Keratinocyte (primary cell): ENCODE measurements around the gene FNDC11. TPM values are rescaled to one million over a fixed set of nuclear protein-coding genes. Genes with fewer than 3 reads are reported as not detected.

Experiments
- DNase-seq: peaks from one replicate; pipeline ENCODE4 v3.0.0-alpha.2; 2011; ENCODE audit warnings: low read depth, missing footprints, low spot score
- FAIRE-seq: peaks from 2 replicates; lab custom pipeline; 2011; peaks lifted over from hg19 to GRCh38; lab: Jason Lieb, UNC
- H2AFZ ChIP-seq: 2 replicates; pipeline ENCODE4 v1.6.0; 2012; ENCODE audit warnings: low read length, control low read depth, inconsistent platforms; ENCODE audit not compliant: control insufficient read depth
- H3K27ac ChIP-seq: 2 replicates; pipeline ENCODE4 v1.5.1; 2011; ENCODE audit warnings: low read length; ENCODE audit not compliant: control insufficient read depth, insufficient read depth
- H3K27me3 ChIP-seq: 3 replicates; pipeline ENCODE4 v1.6.0; 2011; ENCODE audit warnings: low read length; ENCODE audit not compliant: control insufficient read depth, insufficient read depth; ENCODE audit errors: extremely low read depth
- H3K36me3 ChIP-seq, 2 experiments: 2 replicates in 1 of 2; 3 replicates in 1 of 2; pipeline ENCODE4 v1.5.1; 2011; ENCODE audit warnings: low read length in 2 of 2, mild to moderate bottlenecking in 1 of 2; ENCODE audit not compliant: control insufficient read depth in 2 of 2, insufficient read depth in 2 of 2; ENCODE audit errors: extremely low read depth in 1 of 2
- H3K4me1 ChIP-seq: 3 replicates; pipeline ENCODE4 v1.5.1; 2011; ENCODE audit warnings: low read length; ENCODE audit not compliant: control insufficient read depth, insufficient read depth; ENCODE audit errors: extremely low read depth
- H3K4me2 ChIP-seq: 3 replicates; pipeline ENCODE4 v1.6.0; 2011; ENCODE audit warnings: low read depth, low read length; ENCODE audit not compliant: control insufficient read depth, insufficient read depth; ENCODE audit errors: extremely low read depth
- H3K4me3 ChIP-seq, 3 experiments: fragments of 200-600 bp in 1 of 3; sonication (generic) in 1 of 3; 2 replicates in 2 of 3; 3 replicates in 1 of 3; pipeline ENCODE4 v1.5.1; 2011 to 2016; ENCODE audit warnings: low read length in 3 of 3, mild to moderate bottlenecking in 3 of 3, control low read depth in 2 of 3, inconsistent platforms in 1 of 3, low read depth in 1 of 3, mixed read lengths in 1 of 3, mixed run types in 1 of 3, moderate library complexity in 1 of 3; ENCODE audit not compliant: control insufficient read depth in 2 of 3, insufficient read depth in 2 of 3; ENCODE audit errors: extremely low read depth in 1 of 3
- H3K79me2 ChIP-seq: 2 replicates; pipeline ENCODE4 v1.6.0; 2012; ENCODE audit warnings: low read length; ENCODE audit not compliant: control insufficient read depth, insufficient read depth
- H3K9ac ChIP-seq: 3 replicates; pipeline ENCODE4 v1.6.0; 2011; ENCODE audit warnings: low read length; ENCODE audit not compliant: control insufficient read depth, insufficient read depth; ENCODE audit errors: extremely low read depth
- H3K9me1 ChIP-seq: 3 replicates; pipeline ENCODE4 v1.6.0; 2011; ENCODE audit warnings: low read length; ENCODE audit not compliant: control insufficient read depth, insufficient read depth; ENCODE audit errors: extremely low read depth
- H3K9me3 ChIP-seq: 2 replicates; pipeline ENCODE4 v1.5.1; 2012; ENCODE audit warnings: low read depth, low read length; ENCODE audit not compliant: control insufficient read depth
- H4K20me1 ChIP-seq: 3 replicates; pipeline ENCODE4 v1.6.0; 2011; ENCODE audit warnings: low read length; ENCODE audit not compliant: control insufficient read depth, insufficient read depth; ENCODE audit errors: extremely low read depth
- EZH2 ChIP-seq: IDR thresholded peaks from one replicate; pipeline ENCODE4 v1.6.1; 2012; ENCODE audit warnings: inconsistent platforms, mild to moderate bottlenecking, low read length, moderate library complexity
- dilution Hi-C: fragments of 300-500 bp; cut with MboI; formaldehyde crosslinking; loops from one replicate; pipeline ENCODE4 v1.7.0; 2020; ENCODE audit warnings: low sequenced_read_pairs; ENCODE audit not compliant: extremely low pct_ligation_motif_present
- polyA plus RNA-seq, 5 experiments: library from polyadenylated mRNA; depleted of rRNA in 3 of 5; stranded (reverse) in 3 of 5; stranded (forward) in 1 of 5; unstranded in 1 of 5; fragments of >200 nt; gene quantifications; 1 replicate in 1 of 5; 2 replicates in 3 of 5; 3 replicates in 1 of 5; pipeline versions ENCODE4 v1.2.1 to v1.2.3, GENCODE V29; 2011 to 2012; ENCODE audit warnings: missing spikeins in 2 of 5, low read depth in 1 of 5, low replicate concordance in 1 of 5
- TF ChIP-seq, protein P1 (sequence below), 3 experiments: IDR thresholded peaks in 1 of 3; conservative IDR thresholded peaks in 1 of 3; optimal IDR thresholded peaks in 1 of 3; 2 replicates in 2 of 3; 3 replicates in 1 of 3; pipeline versions ENCODE3 to v1.5.1; 2011; ENCODE audit warnings: low read length in 3 of 3, mild to moderate bottlenecking in 3 of 3, moderate library complexity in 2 of 3, control low read depth in 1 of 3, inconsistent platforms in 1 of 3; ENCODE audit not compliant: insufficient read depth in 2 of 3; ENCODE audit errors: extremely low read depth in 1 of 3

The FNDC11 gene
- polyA plus RNA-seq, 1 donor (not counting 4 experiments of a cell fraction or from before 2014, with no cell fraction given): 0.55 TPM

DNA sequence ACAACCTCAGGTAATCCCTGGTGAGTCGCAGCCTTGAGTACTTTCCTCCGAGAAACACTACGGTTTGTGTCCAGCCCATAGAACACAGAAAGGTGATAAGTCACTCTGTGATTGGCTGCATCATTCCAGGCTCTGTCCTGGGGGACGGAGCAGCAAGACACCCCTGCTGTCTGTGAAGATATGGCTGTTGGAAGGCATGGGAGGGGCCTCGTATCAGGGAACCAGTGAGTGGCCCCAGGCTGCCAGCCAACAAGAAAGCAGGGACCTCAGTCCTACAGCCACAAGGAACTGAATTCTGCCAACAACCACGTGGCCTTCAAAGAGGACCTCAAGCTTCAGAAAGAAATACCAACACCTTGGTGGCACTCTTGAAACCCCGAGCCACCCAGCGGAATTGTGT is 48.7 kb upstream of the FNDC11 start:
- Histone ChIP-seq H3K27ac (no peak overlapping the region), H3K9ac (no peak overlapping the region), H3K9me1 (no peaks in the 10 kb centered on the region), H3K4me1 (no peaks in the 10 kb centered on the region), H3K9me3 (no peaks in the 10 kb centered on the region), H3K4me3 (no peak overlapping the region), H3K36me3 (no peaks in the 10 kb centered on the region), H3K79me2 (no peaks in the 10 kb centered on the region), H3K4me2 (no peak overlapping the region), H3K27me3 (peaks cover 49% of the 10 kb centered on the region), H2AFZ (no peak overlapping the region), H4K20me1 (peaks cover 2% of the 10 kb centered on the region)
- no peak for TF ChIP-seq EZH2
- TF ChIP-seq, protein P1, sequence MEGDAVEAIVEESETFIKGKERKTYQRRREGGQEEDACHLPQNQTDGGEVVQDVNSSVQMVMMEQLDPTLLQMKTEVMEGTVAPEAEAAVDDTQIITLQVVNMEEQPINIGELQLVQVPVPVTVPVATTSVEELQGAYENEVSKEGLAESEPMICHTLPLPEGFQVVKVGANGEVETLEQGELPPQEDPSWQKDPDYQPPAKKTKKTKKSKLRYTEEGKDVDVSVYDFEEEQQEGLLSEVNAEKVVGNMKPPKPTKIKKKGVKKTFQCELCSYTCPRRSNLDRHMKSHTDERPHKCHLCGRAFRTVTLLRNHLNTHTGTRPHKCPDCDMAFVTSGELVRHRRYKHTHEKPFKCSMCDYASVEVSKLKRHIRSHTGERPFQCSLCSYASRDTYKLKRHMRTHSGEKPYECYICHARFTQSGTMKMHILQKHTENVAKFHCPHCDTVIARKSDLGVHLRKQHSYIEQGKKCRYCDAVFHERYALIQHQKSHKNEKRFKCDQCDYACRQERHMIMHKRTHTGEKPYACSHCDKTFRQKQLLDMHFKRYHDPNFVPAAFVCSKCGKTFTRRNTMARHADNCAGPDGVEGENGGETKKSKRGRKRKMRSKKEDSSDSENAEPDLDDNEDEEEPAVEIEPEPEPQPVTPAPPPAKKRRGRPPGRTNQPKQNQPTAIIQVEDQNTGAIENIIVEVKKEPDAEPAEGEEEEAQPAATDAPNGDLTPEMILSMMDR (optimal IDR thresholded peaks at IDR 0.05 in 1 of 3, IDR thresholded peaks at IDR 0.05 in 1 of 3, conservative IDR thresholded peaks at IDR 0.05 in 1 of 3; ENCODE audit: extremely low read depth in 1 of 3, insufficient read depth in 2 of 3, low read length in 3 of 3): no peak
- no peak for DNase-seq
- no peak for FAIRE-seq
- dilution Hi-C loops: no loop called here

DNA sequence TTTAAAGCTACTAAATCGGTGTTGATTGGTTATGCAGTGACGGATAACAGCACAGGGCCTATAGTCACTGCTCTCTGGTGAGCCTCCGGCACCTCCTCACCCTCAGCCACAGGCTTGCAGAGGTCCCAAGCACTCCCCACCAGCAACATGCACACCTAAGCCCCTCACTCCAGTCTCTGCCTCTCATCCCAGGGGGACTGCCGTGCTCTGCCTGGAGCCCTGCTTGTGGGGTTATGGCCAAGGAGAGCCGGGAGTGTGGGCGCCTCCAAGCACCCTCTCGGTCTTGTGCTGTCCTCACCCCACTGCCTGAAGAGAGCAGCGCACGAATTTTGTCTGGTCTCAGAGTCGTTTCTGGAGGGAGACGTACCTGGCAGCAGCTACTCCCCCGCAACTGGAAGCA is 48.2 kb upstream of the FNDC11 start:
- H3K9ac ChIP-seq: no peak overlapping the region
- TF ChIP-seq, protein P1 (optimal IDR thresholded peaks at IDR 0.05 in 1 of 3, IDR thresholded peaks at IDR 0.05 in 1 of 3, conservative IDR thresholded peaks at IDR 0.05 in 1 of 3; ENCODE audit: extremely low read depth in 1 of 3, insufficient read depth in 2 of 3, low read length in 3 of 3): no peak
- TF ChIP-seq EZH2: no peak

More for the DNA sequence above, 48.2 kb upstream of the FNDC11 start:
- no peak for FAIRE-seq
- Histone ChIP-seq H3K27ac (no peak overlapping the region), H2AFZ (no peak overlapping the region), H4K20me1 (peaks cover 2% of the 10 kb centered on the region), H3K4me3 (no peak overlapping the region), H3K4me2 (no peak overlapping the region), H3K79me2 (no peaks in the 10 kb centered on the region), H3K36me3 (no peaks in the 10 kb centered on the region), H3K9me1 (no peaks in the 10 kb centered on the region), H3K9me3 (no peaks in the 10 kb centered on the region), H3K4me1 (no peaks in the 10 kb centered on the region), H3K27me3 (peaks cover 46% of the 10 kb centered on the region)
- DNase-seq: no peak
- dilution Hi-C loops: no loop called here
